ENCODE results near the gene SKIC2.

DNA sequence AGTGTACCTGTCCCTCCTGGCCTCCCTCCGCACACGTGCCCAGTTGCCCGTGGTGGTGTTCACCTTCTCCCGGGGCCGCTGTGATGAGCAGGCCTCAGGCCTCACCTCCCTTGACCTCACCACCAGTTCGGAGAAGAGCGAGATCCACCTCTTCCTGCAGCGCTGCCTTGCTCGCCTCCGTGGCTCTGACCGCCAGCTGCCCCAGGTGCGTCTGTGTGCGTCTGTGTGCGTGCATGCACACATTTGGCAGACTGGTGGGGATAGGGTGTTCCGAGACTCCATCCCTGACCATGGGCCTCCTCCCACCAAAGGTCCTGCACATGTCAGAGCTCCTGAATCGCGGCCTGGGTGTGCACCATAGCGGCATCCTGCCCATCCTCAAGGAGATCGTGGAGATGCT lies 4.9 kb downstream of the SKIC2 start:
- TF ChIP-seq, protein P1, sequence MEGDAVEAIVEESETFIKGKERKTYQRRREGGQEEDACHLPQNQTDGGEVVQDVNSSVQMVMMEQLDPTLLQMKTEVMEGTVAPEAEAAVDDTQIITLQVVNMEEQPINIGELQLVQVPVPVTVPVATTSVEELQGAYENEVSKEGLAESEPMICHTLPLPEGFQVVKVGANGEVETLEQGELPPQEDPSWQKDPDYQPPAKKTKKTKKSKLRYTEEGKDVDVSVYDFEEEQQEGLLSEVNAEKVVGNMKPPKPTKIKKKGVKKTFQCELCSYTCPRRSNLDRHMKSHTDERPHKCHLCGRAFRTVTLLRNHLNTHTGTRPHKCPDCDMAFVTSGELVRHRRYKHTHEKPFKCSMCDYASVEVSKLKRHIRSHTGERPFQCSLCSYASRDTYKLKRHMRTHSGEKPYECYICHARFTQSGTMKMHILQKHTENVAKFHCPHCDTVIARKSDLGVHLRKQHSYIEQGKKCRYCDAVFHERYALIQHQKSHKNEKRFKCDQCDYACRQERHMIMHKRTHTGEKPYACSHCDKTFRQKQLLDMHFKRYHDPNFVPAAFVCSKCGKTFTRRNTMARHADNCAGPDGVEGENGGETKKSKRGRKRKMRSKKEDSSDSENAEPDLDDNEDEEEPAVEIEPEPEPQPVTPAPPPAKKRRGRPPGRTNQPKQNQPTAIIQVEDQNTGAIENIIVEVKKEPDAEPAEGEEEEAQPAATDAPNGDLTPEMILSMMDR (IDR thresholded peaks at IDR 0.05) = no peak
- TF ChIP-seq POLR2A (IDR thresholded peaks at IDR 0.05) = no peak
